Suprapubic skin (tissue), 3 donors: ENCODE results near the gene CPNE2.

Experiments used
- CTCF ChIP-seq, 2 donors: fragments of 200-600 bp in 1 of 2; fragments of 450-650 bp in 1 of 2; sonication (generic) in 1 of 2; IDR thresholded peaks; one replicate each; pipeline ENCODE4 v1.5.1; 2016 to 2019; ENCODE audit warnings: antibody characterized with exemption in 2 of 2, mild to moderate bottlenecking in 1 of 2, moderate library complexity in 1 of 2
- POLR2A ChIP-seq, 2 donors: fragments of 450-650 bp; IDR thresholded peaks; one replicate each; pipeline ENCODE4 v1.6.1; 2017; ENCODE audit warnings: antibody characterized with exemption in 2 of 2, mild to moderate bottlenecking in 2 of 2, moderate library complexity in 2 of 2

GRCh38 chr16:57150682-57151330 lies 58.4 kb downstream of the CPNE2 start:
- TF ChIP-seq CTCF (IDR thresholded peaks at IDR 0.05) (no peak), POLR2A (IDR thresholded peaks at IDR 0.05) (no peak)
